Activated effector memory CD4-positive, alpha-beta T cell treated with Interleukin-2 at 50 U/mL for 16 hours (primary cell): ENCODE measurements around the gene PCID2.
"Not testable (repeated sequence)": the region's sequence is repeated elsewhere in the genome, so short reads cannot be mapped to it uniquely, and the experiment has no call there.

Experiments
- DNase-seq: peaks from one replicate; pipeline ENCODE4 v3.0.0-alpha.2; 2020

PCID2 gene

DNA sequence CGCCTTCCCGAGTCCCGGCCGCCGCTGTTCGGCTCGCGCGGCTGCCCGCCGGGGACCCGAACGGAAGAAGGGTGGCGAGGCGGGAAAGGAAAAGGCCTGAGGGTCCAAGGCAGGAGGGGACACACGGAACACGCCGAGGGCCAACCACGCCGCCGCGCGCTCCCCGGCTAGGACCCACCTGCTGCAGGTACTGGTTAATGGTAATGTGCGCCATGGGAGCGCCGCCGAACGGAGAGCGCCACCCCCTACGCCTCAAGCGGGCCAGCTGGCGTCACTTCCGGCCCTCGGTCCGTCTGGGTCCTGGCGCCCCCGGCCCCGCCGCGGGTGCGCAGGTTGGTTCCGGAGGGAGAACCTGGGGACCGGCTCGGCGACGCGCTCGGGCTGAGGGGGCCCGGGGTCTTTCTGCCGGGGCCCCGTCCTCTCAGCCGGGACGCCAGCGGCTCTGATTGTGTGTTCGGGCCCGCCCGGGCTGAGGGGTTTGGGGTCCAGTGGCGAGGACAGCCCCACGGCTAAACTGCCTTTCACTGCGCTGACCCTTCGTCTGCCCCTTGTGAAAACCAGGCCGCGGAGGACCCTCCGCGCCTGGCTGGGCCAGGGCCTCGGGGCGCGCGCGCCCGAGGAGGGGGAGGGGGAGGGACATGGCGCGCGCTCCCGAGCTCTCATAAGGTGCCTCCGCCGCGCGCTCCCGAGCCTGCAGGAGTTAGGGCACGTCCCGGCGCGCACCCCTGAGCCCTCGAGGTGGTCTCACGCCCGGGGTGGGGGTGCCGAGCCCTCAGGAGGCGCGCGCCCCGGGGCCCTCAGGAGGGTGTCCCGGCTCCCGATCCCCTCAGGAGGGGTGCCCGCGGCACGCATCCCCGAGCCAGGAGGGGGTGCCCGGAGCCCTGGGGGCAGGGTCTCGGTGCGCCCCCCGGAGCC lies at the start of gene PCID2:
Gene PCID2, minus strand, starts transcription at position 249 of the 915 bp plus-strand sequence. Its CDS starts 35 bp downstream, at position 214.
- peak; percentile 89 for DNase-seq

DNA sequence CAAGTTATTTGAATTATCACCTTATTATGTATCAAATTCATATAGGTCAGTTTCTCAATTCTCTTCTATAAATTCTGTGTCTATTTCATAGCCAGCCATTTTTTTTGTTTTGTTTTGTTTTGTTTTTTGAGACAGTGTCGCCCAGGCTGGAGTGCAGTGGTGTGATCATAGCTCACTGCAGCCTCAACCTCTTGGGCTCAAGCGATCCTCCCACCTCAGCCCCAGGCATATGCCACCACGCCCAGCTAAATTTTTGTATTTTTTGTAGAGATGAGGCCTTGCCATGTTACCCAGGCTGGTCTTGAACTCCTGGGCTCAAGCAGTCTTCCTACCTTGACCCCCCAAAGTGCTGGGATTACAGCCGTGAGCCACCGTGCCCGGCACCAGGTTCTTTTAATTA lies 49.4 kb upstream of the PCID2 start:
- not testable (repeated sequence) for DNase-seq

DNA sequence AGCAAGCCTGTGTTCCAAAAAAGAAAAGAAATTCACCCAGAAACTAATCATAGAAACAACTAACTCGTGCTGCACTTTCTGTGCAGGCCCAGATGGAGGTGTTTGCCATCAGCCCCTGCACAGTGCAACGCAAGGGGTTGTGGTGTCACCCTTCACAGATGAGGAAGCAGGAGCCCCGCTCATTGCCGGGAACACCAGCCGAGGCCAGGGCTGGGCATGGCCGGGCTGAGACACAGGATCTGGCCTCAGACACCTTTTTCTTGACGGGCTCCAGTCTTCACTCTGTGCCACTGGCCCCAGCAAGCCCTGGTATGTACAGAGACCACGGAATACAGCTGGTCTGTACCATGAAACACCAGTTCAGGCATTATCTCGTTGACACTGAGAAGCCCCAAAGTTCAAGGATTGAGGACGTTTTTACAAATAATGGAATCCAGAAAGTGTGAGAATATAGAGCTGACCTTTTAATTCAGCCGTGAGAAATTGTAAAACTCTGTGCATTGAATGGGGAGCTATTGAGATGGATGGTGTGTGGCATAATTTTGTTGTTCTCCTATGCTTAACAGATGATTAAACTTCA lies 44.1 kb upstream of the PCID2 start:
- DNase-seq = no peak

DNA sequence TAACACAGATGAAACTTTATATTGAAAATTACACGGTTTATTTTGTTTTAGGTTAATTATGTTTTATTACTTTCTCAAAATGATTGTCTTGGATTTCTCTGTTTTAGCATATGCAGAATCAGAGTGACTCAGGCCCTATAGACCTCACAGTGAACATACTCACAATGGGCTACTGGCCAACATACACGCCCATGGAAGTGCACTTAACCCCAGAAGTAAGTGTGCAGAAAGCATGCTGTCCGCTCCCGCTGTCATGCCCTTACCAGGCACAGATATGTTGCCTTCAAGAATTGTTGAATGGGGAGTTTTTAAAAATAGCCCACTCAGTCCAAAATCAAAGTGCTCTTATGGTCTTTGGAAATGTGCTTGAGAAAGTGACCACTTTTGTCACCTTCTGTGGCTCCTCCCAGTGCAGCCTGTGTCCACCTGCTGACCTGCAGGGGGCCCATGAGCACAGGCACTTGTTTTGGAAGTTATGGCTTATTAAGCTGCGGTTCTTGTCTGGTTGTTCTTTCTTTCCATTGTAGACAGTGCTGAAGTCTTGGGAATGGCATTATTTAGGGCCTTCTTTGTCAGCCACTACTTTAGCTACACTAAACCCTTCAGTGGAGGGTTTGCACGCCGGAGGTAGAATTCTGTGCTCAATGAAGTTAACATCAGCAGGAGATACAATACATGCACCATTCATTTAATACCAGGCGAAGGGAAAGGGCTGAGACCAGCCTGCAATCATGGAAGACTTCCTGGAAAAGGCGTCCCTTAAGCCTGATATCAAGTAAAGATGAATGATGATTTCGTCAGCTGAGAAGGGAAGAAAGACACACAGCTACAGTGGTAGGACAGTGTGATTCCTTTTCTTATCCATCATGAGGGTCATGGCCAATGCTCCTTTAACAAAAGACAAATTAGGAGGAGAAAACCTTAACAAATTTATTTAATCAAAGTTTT lies 37.7 kb upstream of the PCID2 start:
- no peak for DNase-seq

DNA sequence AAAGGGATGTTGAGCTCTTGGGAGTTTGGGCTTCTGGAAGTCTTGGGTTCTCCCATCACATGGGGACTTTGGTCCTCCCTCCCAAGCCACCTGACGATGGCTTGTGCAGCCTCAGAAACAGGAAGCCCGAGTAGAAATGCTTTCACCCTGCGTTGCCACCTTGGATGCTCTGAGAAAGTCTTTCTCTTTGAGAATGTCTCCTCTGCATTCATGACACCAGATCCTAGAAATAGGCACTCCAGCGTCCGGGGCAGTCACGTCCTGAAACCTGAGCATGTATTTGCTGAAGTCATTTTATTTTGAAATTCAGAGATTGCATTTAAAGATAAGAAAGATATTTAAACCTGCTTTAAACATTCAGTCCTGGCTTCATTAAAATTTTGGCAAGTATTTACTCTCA lies 35.4 kb upstream of the PCID2 start:
- no peak for DNase-seq

DNA sequence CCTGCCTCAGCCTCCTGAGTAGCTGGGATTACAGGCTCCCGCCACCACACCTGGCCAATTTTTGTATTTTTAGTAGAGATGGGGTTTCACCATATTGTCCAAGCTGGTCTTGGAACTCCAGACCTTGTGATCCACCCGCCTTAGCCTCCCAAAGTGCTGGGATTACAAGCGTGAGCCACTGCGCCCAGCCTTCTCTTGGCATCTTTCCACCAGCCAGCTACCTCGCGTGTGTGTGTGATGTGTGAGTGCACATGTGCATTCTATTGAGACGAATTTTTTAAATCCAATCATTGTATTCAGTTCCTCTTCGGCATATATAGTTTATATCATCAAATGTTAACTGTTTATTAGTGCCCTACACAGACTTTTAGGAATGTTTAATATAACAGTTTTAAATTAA lies 33.2 kb upstream of the PCID2 start:
- not testable (repeated sequence) for DNase-seq

DNA sequence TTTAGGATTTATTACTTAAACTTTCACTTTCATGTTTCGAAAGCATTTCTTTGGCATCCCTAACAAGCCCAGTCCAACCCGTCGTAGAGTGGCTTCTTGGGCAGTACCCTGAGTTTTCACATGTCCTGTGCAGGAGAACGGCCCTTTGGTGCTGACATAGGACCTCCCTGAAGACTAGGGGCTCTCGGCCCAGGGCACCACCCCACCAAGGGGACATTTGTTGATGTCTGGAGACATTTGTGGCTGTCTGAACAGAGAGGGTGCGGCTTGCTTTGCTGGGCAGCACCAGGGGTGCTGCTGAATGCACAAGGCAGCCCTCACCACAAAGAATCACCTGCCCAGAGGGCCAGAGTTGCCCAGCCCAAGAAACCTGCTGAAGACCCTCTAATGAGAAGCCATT lies 31.5 kb upstream of the PCID2 start:
- no peak for DNase-seq

DNA sequence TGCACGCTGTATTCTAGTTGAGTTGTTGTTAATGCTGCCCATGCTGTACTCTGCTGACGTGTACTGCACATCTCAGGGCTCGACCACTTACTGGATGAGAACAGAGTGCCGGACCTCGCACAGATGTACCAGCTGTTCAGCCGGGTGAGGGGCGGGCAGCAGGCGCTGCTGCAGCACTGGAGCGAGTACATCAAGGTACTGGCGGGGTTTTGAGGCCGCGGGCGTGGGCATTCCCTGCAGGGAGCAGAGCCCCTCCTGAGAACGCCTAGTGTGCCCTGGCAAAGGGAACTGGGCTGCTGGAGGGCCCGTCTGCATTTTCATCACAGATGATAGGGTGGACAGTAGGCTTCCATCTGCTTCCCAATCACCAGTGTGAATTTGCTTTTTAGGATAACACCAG lies 30.9 kb upstream of the PCID2 start:
- DNase-seq = no peak

DNA sequence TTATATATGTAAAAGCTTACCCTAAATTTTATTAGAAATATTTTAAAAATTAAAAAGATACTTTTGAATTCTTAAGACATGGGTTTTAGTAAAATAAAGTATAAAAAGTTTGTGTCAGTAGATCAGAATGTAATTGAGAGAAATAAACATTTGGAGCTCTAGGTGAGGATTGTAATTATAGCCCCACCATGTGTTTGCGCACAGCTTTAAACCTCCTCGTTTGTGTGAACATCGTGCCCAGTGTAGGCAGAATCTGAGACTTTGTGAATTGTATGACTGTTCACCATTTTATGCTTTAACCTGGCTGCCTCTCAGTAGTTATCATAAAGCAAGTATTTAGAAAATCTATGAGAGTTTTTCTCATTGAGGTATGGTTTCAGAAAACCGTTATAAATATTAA lies 30.1 kb upstream of the PCID2 start:
- no peak for DNase-seq

DNA sequence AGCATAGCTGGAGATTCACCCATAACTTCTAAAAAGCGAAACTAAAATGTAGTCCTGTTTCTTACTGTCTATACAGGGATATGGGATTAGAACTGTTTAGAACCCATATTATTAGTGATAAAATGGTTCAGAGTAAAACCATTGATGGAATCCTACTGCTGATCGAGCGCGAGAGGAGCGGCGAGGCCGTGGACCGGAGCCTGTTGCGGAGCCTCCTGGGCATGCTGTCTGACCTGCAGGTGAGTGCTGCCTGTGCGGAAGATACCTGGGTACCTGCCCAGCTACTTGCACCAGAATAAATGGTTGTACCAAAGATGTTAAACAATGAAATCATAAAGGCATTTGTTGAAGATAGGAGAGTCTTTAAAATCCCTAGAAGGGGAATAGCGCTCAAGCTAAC lies 24.6 kb upstream of the PCID2 start:
- no peak for DNase-seq

DNA sequence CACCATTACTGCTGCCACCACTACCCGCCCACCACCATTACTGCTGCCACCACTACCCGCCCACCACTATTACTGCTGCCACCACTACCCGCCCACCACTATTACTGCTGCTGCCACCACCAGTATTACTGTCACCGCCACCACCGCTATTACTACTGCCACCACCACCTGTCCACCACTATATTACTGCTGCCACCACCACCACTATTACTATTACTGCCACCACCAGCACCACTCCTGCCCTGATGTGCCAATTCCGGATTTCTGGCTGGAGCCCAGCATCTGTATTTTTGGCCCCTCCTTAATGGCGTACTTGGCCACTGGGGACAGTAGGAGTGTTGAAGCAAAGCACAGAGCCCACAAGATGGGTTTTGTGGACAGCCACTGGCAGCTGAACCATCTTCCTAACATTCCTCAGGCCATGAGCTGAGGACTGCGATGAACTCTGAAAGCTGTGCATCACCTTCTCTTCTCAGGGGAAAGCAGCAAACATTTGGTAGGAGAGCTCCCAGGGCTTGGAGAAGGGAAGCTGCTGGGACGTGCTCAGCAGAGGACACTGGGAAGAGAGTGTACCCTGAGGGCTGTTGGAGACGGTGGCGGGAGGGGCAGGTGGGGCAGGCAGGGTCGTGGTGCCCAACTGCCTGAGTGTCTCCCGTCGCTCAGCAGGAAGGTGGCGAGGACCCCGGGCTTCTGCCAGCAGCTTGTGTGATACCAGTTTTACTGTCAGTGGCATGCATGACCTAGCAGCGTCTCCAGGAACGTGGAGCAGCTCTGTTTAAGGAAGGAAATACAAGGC lies 23.9 kb upstream of the PCID2 start:
- DNase-seq = no peak

DNA sequence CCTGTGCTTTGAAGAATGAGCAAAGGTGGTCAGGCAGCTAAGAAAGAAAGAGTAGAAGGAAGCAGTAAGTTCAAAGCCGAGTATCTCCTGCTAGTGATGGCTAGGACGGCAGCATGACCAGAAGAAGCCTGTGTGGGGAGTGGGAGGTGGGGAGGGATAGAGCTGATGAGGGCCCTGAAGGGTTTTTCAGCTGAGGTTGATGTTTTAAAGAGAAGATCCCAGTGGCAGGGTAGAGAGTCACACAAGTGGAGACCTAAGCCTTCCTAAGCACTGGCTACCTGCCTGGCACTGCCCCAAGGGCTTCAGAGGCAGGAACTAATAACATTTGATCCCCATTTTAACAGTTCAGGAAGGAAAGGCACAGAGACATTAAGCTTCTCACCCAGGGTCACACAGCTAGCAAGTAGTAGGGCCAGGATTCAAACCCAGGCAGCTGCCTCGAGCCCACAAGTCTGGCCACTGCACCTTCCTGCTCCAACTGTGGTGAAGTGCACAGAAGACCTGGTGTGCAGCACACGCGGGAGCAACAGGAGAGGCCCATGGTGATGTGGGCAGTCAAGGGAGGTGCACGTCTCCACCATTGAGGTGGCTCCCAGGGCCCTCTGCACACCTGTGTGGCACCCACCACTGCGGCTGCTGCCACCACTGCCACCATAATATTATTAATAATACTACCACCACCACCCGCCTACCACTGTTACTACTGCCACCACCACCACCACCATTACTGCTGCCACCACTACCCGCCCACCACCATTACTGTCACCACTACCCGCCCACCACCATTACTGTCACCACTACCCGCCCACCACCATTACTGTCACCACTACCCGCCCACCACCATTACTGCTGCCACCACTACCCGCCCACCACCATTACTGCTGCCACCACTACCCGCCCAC lies 23.1 kb upstream of the PCID2 start:
- DNase-seq = no peak

DNA sequence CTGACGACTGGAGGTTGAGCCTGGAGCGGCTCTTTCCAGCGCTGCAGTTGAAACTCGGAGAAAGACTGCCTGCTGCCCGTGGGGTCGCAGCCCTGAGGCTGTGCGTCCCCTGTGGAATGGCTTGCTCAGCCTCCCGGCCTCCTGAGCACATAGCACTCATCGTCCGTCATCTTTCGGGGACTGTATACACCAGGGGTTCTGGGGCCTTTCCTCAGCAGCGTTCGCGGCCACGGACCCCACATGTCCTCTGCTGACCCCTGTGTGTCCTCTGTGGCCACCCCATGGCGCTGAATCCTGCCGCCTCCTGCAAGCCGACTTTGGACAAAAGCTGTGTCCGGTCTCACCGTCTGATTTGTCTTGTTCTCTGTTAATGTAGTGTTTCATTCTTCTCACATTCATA lies 21.3 kb upstream of the PCID2 start:
- no peak for DNase-seq

DNA sequence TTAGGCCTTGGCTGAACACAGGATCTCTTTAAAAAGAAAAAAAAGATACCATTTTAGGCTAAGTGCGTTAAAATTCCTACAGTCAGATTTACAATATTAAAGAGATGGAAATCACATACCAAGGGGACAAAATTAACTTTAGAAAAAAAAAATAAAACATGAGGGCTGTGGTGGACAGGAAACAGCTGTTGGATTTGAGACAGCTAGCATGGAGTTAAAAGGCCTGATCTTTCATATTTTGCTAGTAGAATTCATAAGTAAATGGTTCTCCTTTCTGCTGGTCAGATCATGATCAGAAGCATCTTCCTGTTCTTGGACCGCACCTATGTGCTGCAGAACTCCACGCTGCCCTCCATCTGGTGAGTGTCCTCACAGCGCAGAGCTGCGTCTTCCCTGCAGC lies 20.7 kb upstream of the PCID2 start:
- no peak for DNase-seq

DNA sequence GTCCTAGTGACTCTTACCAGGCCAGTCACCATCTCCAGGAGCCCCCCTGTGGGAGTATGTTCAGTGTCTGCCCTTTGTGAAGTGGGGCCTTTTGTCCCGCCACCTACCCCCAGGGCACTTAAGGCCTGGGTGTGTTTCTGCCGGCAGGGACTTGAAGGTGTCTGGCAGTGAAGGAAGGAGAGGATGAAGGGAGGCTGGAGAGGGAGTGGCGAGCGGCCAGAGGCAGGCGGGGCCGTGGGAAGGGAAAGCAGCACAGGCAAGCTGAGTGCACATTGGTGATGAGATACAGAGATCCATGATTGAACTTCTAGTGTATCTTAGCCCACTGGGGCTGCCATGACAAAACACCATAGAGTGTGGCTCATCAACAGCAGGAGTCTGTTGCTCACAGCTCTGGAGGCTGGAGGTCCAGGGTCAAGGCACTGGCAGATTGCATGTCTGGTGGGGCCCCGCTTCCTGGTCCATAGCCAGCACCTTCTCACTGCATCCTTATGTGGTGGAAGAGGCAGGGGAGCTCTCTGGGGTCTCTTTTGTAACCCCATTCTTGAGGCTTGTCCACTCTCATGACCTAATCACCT lies 18.5 kb upstream of the PCID2 start:
- DNase-seq = no peak

DNA sequence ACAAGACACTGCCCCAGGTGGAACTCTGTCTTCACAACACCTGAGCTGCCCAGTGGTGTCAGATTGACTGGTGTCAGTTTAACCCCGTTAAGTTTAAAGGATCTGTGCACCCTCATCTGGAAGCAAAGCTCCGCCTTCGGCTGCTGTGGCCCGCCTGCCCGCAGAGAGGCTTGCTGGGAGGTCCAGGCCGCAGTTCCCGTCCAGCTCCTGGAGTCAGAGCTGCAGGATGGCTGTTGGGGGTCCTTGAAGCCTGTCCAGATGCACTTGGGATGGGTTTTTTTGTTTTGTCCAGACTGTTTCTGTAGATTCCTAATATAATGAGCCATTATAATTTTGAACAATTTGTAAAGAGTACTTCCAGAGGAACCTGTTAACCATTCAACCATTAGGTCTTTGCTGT lies 17.0 kb upstream of the PCID2 start:
- no peak for DNase-seq

DNA sequence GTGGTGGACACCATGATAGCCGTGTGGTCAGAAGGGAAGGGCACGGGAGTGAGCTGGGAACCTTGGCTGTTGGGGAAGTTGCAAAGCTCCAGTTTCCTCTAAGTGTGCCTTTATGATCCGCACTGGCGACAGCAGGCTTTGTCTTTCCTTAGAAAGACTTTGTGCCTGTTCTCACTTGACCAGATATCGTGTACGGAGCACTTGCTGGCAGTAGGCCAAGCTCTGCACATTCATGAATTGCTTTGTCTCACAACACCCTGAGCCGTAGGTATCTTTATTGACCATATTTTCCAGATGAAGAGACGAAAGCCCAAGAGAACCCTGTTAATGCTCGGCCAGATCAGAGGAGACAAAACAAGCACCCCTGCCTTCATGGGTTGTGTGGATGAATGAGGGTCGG lies 16.0 kb upstream of the PCID2 start:
- DNase-seq = no peak

DNA sequence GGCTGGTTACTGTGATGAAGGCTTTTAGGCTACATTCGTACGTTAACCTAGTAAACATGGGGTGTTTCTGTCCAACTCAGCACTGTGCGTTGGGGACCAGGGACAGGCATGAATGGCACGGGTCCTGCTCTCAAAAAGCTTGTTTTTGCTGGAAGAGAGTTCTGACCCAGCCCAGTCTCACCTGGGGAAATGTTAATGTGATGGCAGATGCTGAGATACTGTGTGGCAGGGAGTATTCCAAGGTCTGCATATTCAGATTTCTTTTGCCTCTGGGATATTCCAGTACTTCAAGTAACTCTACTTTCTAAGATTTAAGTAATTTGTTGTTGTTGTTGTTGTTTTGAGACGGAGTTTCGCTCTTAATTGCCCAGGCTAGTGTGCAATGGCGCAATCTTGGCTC lies 14.6 kb upstream of the PCID2 start:
- no peak for DNase-seq

DNA sequence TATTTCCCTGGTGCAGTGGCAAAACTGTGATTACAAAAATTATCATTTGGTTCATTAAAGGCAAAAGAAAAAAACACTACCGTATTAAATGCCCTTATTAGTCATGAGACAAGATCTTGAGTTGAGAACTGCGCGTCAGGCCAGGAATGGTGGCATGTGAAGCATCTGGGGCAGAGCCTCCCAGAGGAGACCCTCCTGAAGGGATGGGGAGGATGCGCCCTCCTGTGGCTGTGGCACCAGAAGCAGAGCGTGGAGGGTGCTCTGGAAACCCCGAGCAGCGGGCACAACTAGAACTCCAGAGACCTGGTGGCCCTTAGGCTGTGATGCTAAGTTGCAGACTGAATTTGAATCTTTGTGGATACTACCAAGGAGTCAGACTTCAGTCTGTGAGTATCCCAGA lies 12.4 kb upstream of the PCID2 start:
- no peak for DNase-seq

DNA sequence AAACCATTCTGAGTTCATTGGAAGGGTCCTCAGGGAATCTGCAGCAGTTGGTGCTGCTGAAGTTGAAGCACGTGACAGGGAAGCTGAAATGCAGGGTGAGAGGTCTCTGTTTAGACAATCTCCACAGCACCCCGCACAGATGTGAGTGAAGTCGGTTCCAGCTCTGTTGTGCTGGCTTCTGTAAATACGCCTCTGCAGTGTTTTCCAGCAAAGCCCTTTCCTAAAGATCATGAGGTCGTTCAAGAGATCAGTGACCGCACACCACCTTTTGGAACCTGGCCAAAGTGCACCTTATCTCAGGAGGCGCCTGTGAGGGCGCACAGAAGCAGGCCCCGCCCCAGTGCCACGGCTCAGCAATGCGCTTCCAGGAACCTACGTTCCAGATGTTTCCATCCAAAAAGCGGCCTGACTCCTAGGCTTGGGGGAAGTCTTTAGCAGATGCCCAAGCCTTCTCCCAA lies 11.7 kb upstream of the PCID2 start:
- DNase-seq = no peak
